IPS-NIHi7 (cell line): ENCODE data around the gene TACC2.
"Not testable (repeated sequence)": the region's sequence is repeated elsewhere in the genome, so short reads cannot be mapped to it uniquely, and the experiment has no call there.

Experiments
- DNase-seq: peaks from one replicate; pipeline ENCODE4 v3.0.0; 2012; ENCODE audit warnings: mixed read lengths; ENCODE audit errors: extremely low spot score

The TACC2 gene

GRCh38 chr10:121983852-121984251 lies 5.1 kb upstream of the TACC2 start:
- DNase-seq: no peak

- DNase-seq: no peak
Measured at GRCh38 chr10:121984463-121984862, 4.5 kb upstream of the TACC2 start.

- no peak for DNase-seq
Measured at GRCh38 chr10:121990015-121990677, 1.2 kb downstream of the TACC2 start.

DNA sequence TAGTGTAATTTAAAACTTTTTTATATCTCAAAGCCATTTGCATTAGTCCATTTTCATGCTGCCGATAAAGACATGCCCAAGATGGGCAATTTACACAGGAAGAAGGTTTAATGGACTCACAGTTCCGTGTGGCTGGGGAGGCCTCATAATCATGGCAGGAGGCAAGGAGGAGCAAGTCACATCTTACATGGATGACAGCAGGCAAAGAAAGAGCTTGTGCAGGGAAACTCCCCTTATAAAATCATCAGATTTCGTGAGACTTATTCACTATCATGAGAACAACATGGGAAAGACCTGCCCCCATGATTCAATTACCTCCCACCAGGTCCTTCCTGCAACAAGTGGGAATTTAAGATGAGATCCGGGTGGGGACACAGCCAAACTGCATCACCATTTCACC lies 2.8 kb downstream of the TACC2 start:
- not testable (repeated sequence) for DNase-seq

DNA sequence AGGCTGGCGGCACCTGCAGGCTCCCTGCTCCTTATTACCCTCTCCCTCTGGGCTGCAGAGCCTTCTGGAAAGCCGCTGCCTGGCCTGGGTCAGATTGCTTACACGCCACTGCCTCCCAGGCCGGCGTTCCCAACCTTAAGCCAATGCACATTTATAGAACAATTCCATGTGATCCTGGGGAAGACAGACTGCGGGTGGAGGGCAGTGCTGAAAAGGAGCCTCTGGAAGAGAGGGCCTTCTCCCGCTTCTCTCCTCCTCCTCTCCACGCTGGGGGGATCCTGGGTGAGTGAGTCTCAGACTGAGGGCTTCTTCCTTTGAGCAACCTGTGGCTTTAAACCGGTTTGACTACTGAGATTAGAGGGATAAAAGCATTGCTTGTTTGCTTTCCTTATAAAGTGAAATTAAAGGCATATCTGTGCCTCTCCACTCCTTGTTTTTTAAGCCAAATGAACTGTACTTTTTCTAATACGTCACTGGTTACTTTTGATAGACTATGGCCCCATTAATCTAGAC lies 5.5 kb downstream of the TACC2 start:
- peak; percentile 48 for DNase-seq

DNA sequence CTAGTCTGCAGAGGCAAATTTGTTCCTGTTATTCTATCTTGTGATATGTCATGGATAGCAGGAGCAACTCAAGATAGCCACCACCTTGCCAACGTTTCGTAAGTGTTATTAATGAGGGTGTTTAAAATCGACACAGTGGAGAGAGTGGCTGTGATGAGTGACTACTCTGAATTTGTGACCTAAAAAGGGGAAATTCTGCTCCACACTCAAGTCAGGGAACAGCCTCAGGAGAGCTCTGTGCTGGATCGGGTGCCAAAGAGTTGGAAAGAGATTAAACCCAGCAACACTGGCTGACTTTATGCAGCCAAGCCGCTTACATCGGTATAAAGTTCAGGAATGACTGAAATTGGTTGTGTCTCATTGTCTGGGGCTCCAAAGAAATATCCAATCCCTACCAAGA lies 9.5 kb downstream of the TACC2 start:
- DNase-seq: no peak

DNA sequence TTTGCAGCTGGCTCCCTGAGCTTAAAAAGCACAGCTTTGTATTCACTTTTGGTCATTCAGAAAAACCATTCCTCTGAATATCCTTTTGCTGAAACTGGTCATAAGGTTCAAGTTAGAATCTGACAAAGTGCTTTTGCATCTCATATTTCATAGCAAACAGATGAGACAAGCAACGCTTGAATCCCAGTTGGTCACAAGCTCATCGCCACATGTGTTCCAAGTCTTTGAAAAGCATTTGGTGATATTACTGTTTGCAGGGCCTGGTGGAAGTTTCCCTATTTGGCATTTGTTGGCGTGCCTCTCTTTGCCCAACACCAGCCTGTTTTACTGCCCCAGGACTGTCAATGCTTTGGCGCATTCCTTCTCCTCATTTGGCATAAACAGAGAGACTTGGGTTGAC lies 10.3 kb downstream of the TACC2 start:
- DNase-seq: no peak

DNA sequence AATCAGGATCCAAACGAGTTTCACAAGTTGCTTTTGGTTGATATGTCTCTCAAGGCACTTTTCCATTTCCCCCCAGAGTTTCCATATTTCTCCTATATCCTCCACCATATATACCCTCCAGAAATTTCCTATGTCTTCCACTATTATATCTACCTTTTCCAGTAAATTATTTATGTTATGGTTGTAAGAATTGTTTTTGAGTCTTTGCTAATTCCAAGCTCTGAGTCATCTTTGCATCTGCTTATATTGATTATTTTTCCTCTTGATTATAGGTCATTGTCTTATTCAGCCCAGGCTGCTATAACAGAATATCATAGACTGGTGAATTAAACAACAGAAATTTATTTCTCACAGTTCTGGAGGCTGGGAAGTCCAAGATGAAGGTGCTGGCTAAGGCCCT lies 12.7 kb downstream of the TACC2 start:
- DNase-seq: no peak

DNA sequence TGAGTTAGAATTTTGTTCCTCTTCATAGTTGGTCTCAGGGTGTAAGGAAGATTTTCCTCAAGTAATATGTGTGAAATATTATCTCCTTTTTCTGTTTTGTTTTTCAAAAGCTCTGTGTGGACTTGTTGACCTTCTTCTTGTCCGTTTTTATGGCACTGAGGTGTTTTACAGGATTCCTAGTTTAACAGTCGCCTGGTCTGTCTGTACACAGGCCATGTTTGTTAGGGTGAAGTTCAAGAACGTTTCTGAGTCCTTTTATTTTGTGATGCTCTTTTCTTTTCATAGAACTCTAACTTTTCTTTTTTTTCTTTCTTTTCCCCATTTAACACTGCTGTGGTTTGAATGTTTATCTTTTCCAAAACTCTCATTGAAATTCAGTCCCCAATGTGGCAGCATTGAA lies 18.5 kb downstream of the TACC2 start:
- DNase-seq: no peak

DNA sequence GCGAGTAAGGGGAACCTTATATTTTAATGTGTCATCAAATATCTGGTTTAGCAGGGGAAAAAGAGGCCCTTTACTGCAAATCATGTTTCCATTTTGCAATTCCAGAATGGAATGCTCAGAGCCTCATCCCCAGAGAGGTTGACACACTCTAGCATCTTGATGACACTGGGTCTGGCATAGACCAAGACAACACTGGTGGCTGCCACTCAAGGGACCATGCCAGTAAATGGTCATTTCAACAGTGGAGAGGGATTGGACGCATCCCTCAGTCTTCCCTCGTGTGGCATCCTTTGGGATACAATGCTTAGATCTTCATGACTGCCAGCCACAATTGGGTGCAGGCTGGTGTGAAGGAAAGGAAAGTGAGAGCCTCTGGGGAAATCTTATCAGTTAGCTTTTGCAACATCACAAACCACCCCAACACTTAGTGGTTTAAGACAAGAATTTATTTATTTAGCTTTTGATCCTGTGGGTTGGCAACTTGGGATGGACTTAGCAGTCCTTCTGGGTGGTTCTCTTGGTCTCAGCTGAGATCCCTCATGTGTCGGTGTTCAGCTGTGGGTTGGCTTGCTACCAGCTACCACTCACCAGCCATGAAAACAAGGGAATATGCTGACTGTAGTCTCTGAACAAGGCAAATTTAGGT lies 21.6 kb downstream of the TACC2 start:
- no peak for DNase-seq

GRCh38 chr10:122012731-122013130 lies 23.8 kb downstream of the TACC2 start:
- no peak for DNase-seq

- no peak for DNase-seq
Measured at GRCh38 chr10:122013311-122013780, 24.4 kb downstream of the TACC2 start.

DNA sequence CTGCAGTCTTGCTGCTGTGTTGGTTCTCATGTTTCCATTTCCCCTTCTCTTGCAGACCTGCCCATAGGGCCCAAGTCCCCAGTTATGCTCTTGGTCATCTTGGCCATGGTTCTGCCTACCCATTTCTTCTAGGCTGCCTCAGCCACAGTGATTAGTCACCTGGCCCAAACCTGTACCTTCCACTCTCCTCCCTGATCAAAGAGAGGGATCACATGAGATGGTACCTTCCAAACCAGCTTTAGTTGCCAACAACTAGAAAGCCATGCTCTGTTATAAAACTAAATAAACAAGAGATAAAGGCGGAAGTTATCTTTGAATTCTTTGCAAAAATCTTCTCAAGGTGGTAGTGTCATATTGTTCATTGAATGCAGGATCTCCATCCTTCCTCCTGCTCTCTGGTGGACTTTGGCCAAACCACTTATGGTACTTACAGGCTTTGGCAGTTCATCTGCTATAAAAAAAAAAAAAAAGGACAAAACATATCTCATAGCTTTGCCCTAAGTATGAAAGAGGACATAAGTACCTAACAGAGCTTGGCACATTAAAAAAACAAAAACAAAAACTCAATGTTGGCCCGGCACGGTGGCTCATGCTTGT lies 25.8 kb downstream of the TACC2 start:
- DNase-seq: no peak

- not testable (repeated sequence) for DNase-seq
Measured at GRCh38 chr10:122017926-122018325, 29.0 kb downstream of the TACC2 start.

DNA sequence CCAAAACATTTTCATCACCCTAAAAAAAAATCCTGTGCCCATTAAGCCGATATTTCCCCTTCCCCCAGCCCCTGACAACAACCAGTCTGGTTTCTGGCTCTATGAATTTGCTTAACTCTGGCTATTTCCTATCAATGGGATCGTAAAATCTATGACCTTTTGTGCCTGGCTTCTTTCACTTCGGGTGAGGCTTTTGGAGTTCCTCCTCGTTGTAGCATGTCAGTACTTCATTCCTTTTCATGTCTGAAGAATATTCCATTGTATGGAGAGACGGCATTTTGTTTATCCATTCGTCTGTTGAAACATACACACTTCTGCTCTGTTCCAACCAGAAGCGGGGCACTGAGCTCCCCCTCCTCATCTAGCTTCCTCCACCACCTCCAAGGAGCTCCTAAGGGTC lies 29.5 kb downstream of the TACC2 start:
- no peak for DNase-seq

GRCh38 chr10:122018951-122019413 lies 30.0 kb downstream of the TACC2 start:
- DNase-seq: no peak

DNA sequence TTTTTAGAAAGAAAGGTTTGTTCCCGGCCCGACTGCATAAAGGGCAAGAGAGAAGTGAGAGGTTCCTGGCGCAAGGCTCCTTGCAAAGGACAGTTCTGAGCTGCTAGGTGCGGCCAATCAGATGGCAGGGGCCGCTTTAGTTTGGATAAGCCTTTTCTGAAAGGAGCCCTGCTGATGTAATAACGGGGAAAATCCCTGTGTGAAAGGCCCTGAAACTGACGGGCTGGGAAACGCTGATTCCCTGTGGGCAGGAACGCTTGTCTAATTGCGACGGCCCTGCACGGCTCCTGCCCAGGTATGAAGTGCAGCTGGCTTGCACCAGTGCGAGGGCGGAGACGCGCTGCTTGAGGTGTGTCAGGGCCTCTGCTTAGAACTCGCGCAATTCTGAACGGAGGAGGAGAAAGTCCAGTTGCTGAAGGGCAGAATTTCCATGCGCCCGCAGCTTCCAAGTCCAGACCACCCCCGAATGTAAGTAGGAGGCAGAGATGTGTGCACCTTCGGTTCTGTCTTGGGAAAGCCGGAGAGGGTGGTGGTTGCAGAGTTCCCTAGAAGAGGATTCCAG lies 30.5 kb downstream of the TACC2 start:
- DNase-seq: peak; percentile 53

- DNase-seq: no peak
Measured at GRCh38 chr10:122020226-122020625, 31.3 kb downstream of the TACC2 start.

DNA sequence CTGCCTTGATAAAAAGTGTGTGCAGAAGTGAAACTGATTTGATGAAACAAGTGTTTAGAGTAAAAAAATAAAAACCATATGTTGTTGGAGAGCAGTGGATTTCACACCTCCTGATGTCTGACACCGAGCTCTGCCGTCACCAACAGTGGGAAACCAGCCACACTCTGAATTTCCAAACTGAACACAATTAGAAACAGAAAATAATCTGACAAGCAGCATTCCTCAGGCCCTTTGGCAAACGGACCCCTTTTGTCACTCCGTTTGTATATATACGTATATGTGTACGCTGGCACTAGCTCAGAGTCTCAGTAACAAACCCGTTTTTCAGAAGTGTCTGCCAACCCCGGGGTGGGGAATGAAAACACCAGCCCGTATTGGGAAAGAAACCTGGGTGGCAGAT lies 32.4 kb downstream of the TACC2 start:
- DNase-seq: no peak

DNA sequence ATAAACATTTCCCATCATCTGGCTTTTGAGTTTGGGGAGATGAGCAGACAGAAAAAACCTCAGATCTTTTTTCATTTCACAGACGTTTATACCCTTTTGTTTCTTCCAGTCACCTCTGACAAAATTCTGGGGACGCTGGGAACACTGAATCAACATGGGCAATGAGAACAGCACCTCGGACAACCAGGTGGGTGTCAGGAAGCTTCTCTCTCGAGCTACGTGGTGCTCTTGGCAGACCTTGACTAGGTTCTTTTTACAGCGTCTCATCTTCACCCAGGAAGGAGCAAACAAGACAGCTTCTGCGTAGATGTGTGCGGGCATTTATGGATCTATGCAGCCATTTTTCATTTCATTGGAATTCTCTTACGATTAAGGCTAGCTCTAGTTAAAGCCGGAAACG lies 32.9 kb downstream of the TACC2 start:
- DNase-seq: no peak

GRCh38 chr10:122022276-122022675 lies 33.3 kb downstream of the TACC2 start:
- DNase-seq: no peak

DNA sequence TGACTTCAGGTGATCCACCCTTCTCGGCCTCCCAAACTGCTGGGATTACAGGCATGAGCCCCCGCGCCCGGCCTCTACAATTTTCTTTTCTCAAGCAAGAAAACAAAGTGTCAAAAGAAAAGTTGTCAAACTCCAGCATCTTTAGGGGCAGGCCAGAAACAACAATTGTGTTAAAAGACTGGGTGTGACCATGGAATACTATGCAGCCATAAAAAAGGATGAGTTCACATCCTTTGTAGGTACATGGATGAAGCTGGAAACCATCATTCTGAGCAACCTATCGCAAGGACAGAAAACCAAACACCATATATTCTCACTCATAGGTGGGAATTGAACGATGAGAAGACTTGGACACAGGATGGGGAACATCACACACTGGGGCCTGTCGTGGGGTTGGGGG lies 34.3 kb downstream of the TACC2 start:
- DNase-seq: not testable (repeated sequence)
